Vagina (tissue), 2 donors: ENCODE results near the gene PIN4. TPM values are rescaled to one million over a fixed set of nuclear protein-coding genes. Genes with fewer than 3 reads are reported as not detected.

ENCODE experiments used
- DNase-seq, 2 donors: peaks; one replicate each; pipeline ENCODE4 v3.0.0-alpha.2; 2017; ENCODE audit errors: extremely low spot score in 2 of 2
- H3K27ac ChIP-seq: fragments of 200-600 bp; sonication (generic); one replicate; pipeline ENCODE4 v1.5.1; 2019
- H3K27me3 ChIP-seq: fragments of 200-600 bp; sonication (generic); one replicate; pipeline ENCODE4 v1.5.1; 2019
- H3K36me3 ChIP-seq, 2 donors: fragments of 200-600 bp; sonication (generic); one replicate each; pipeline ENCODE4 v1.5.1; 2017 to 2019
- H3K4me1 ChIP-seq: fragments of 200-600 bp; sonication (generic); one replicate; pipeline ENCODE4 v1.5.1; 2019
- H3K4me3 ChIP-seq, 2 donors: fragments of 200-600 bp; sonication (generic); 1 replicate in 1 of 2; 2 replicates in 1 of 2; pipeline ENCODE4 v1.5.1; 2016 to 2019
- H3K9me3 ChIP-seq: fragments of 200-600 bp; sonication (generic); one replicate; pipeline ENCODE4 v1.5.1; 2019
- CTCF ChIP-seq, 3 experiments: fragments of 450-650 bp in 2 of 3; fragments of 200-600 bp in 1 of 3; sonication (generic) in 1 of 3; IDR thresholded peaks; one replicate each; pipeline ENCODE4 v1.5.1; 2017 to 2019; ENCODE audit warnings: antibody characterized with exemption in 3 of 3, mild to moderate bottlenecking in 2 of 3, moderate library complexity in 2 of 3
- POLR2A ChIP-seq, 2 donors: fragments of 450-650 bp; IDR thresholded peaks; one replicate each; pipeline ENCODE4 v1.6.1; 2017; ENCODE audit warnings: antibody characterized with exemption in 2 of 2, mild to moderate bottlenecking in 2 of 2, moderate library complexity in 2 of 2
- POLR2AphosphoS5 ChIP-seq, 2 donors: sonication (generic); formaldehyde crosslinking; IDR thresholded peaks; one replicate each; pipeline ENCODE4 v1.9.0; 2017; ENCODE audit warnings: antibody characterized with exemption in 2 of 2, mild to moderate bottlenecking in 2 of 2, low read depth in 1 of 2; ENCODE audit not compliant: insufficient read depth in 1 of 2
- intact Hi-C: fragments of 100-400 bp; cut with DNase I; formaldehyde crosslinking; loops from one replicate; pipeline ENCODE4 v1.15.1; 2023
- total RNA-seq: library from RNA; depleted of rRNA; stranded (reverse); fragments of >200 nt; gene quantifications from one replicate; pipeline ENCODE4 v1.2.3, GENCODE V29; 2016

Gene PIN4
- total RNA-seq, 1 donor from 2014 or later: 12.0 TPM

- no peak for DNase-seq
- TF ChIP-seq CTCF (IDR thresholded peaks at IDR 0.05): no peak
- TF ChIP-seq POLR2A (IDR thresholded peaks at IDR 0.05): no peak
- no peak for TF ChIP-seq POLR2AphosphoS5 (IDR thresholded peaks at IDR 0.05; ENCODE audit: insufficient read depth in 1 of 2, low read depth in 1 of 2)
- H3K36me3 ChIP-seq: no peaks in the 10 kb centered on the region
- intact Hi-C loops: no loop called here
- H3K27me3 ChIP-seq: no peaks in the 10 kb centered on the region
- H3K4me3 ChIP-seq: no peak overlapping the region
- no peak overlapping the region for H3K27ac ChIP-seq
- H3K9me3 ChIP-seq: no peaks in the 10 kb centered on the region
- no peaks in the 10 kb centered on the region for H3K4me1 ChIP-seq
Measured at GRCh38 chrX:72201836-72202536, 20.4 kb downstream of the PIN4 start.

GRCh38 chrX:72202792-72203401, 21.3 kb downstream of the PIN4 start:
- Histone ChIP-seq H3K4me1 (no peaks in the 10 kb centered on the region), H3K27ac (no peak overlapping the region), H3K9me3 (no peaks in the 10 kb centered on the region), H3K27me3 (no peaks in the 10 kb centered on the region), H3K4me3 (no peak overlapping the region), H3K36me3 (no peaks in the 10 kb centered on the region)
- DNase-seq: no peak
- intact Hi-C loops: no loop called here
- TF ChIP-seq POLR2A (IDR thresholded peaks at IDR 0.05) (no peak), CTCF (IDR thresholded peaks at IDR 0.05) (no peak), POLR2AphosphoS5 (IDR thresholded peaks at IDR 0.05; ENCODE audit: insufficient read depth in 1 of 2, low read depth in 1 of 2) (no peak)

- Histone ChIP-seq H3K9me3 (no peaks in the 10 kb centered on the region), H3K27ac (no peak overlapping the region), H3K36me3 (no peaks in the 10 kb centered on the region), H3K27me3 (no peaks in the 10 kb centered on the region), H3K4me3 (no peak overlapping the region), H3K4me1 (no peaks in the 10 kb centered on the region)
- TF ChIP-seq POLR2AphosphoS5 (IDR thresholded peaks at IDR 0.05; ENCODE audit: insufficient read depth in 1 of 2, low read depth in 1 of 2): no peak
- no peak for TF ChIP-seq POLR2A (IDR thresholded peaks at IDR 0.05)
- TF ChIP-seq CTCF (IDR thresholded peaks at IDR 0.05): no peak
- intact Hi-C loops: no loop called here
- no peak for DNase-seq
Measured at GRCh38 chrX:72203421-72203820, 21.9 kb downstream of the PIN4 start.

- TF ChIP-seq POLR2AphosphoS5 (IDR thresholded peaks at IDR 0.05; ENCODE audit: insufficient read depth in 1 of 2, low read depth in 1 of 2) (no peak), POLR2A (IDR thresholded peaks at IDR 0.05) (no peak), CTCF (IDR thresholded peaks at IDR 0.05) (no peak)
- DNase-seq: no peak
- no peaks in the 10 kb centered on the region for H3K4me1 ChIP-seq
- intact Hi-C loops: no loop called here
- H3K9me3 ChIP-seq: no peaks in the 10 kb centered on the region
- no peaks in the 10 kb centered on the region for H3K36me3 ChIP-seq
- no peaks in the 10 kb centered on the region for H3K27me3 ChIP-seq
- H3K27ac ChIP-seq: no peak overlapping the region
- H3K4me3 ChIP-seq: no peak overlapping the region
Measured at GRCh38 chrX:72205706-72206105, 24.1 kb downstream of the PIN4 start.

- no peak for DNase-seq
- Histone ChIP-seq H3K4me3 (no peak overlapping the region), H3K4me1 (no peaks in the 10 kb centered on the region), H3K9me3 (no peaks in the 10 kb centered on the region), H3K27ac (no peak overlapping the region), H3K27me3 (no peaks in the 10 kb centered on the region), H3K36me3 (no peaks in the 10 kb centered on the region)
- intact Hi-C loops: no loop called here
- TF ChIP-seq CTCF (IDR thresholded peaks at IDR 0.05) (no peak), POLR2AphosphoS5 (IDR thresholded peaks at IDR 0.05; ENCODE audit: insufficient read depth in 1 of 2, low read depth in 1 of 2) (no peak), POLR2A (IDR thresholded peaks at IDR 0.05) (no peak)
Measured at GRCh38 chrX:72207366-72207765, 25.8 kb downstream of the PIN4 start.
